ENCODE results near the gene UCP2.

- TF ChIP-seq CTCF (IDR thresholded peaks at IDR 0.05 in 4 of 5, conservative IDR thresholded peaks at IDR 0.05 in 1 of 5) = no peak
- TF ChIP-seq POLR2A (IDR thresholded peaks at IDR 0.05) = peak; percentile 16 to 25
Measured at GRCh38 chr11:74011360-74012073, 28.9 kb upstream of the UCP2 start.
